HG02678 (cell line): ENCODE measurements around the gene CLK3.

Experiments used
- ATAC-seq: cut with Tn5 transposase; IDR thresholded peaks from one replicate; pipeline ENCODE4 v1.9.1; 2021; ENCODE audit warnings: mild to moderate bottlenecking, moderate library complexity; ENCODE audit not compliant: unreplicated experiment

CLK3 gene

GRCh38 chr15:74676801-74677200, 61.2 kb downstream of the CLK3 start:
- no peak for ATAC-seq
